IMR-90 (cell line): ENCODE results near the gene CLK3. TPM values are rescaled to one million over a fixed set of nuclear protein-coding genes. Genes with fewer than 3 reads are reported as not detected.
A peak's percentile ranks its signal among the peaks of the same experiment; 100 is the strongest.

Experiments
- ATAC-seq: fragments of 200-7000 bp; cut with Tn5 transposase; 2 replicates; pipeline ENCODE4 v1.9.1; 2020; ENCODE audit warnings: low read depth, mild to moderate bottlenecking, moderate library complexity
- BruUV-seq: library from RNA; stranded (reverse); fragments of 400-500 nt; replicated peaks from 2 replicates; lab custom pipeline; 2021; lab: Mats Ljungman, UMichigan
- CTCF ChIA-PET: fragments of 300-600 bp; formaldehyde crosslinking; extraction: SDS; loops from one replicate; lab custom pipeline; 2021; ENCODE audit warnings: antibody characterized with exemption; lab: Yijun Ruan, JAX
- POLR2A ChIA-PET: fragments of 300-600 bp; sonication (Branson Sonifier 250); formaldehyde crosslinking; loops from one replicate; lab custom pipeline; 2022; ENCODE audit warnings: antibody characterized with exemption; ENCODE audit not compliant: unreplicated experiment; lab: Charles Lee
- DNase-seq: peaks from one replicate; pipeline ENCODE4 v3.0.0; 2013
- H2AFZ ChIP-seq: replicated peaks from 2 replicates; pipeline ENCODE3; 2013; ENCODE audit warnings: low read length, mild to moderate bottlenecking; ENCODE audit not compliant: poor library complexity
- H2AK5ac ChIP-seq: 2 replicates; pipeline ENCODE4 v1.6.1; 2013; ENCODE audit warnings: low read depth, low read length, inconsistent platforms
- H2AK9ac ChIP-seq: replicated peaks from 2 replicates; pipeline ENCODE3; 2013; ENCODE audit warnings: mild to moderate bottlenecking, low read depth, low read length, moderate library complexity; ENCODE audit not compliant: poor library complexity
- H2BK120ac ChIP-seq: 2 replicates; pipeline ENCODE4 v1.6.1; 2013; ENCODE audit warnings: low read depth, low read length, inconsistent platforms
- H2BK15ac ChIP-seq: 3 replicates; pipeline ENCODE4 v1.6.1; 2013; ENCODE audit warnings: low read depth, low read length, inconsistent platforms
- H2BK20ac ChIP-seq: 2 replicates; pipeline ENCODE4 v1.6.1; 2013; ENCODE audit warnings: low read depth, mild to moderate bottlenecking, inconsistent platforms, low read length, moderate library complexity
- H2BK5ac ChIP-seq: 2 replicates; pipeline ENCODE4 v1.6.1; 2013; ENCODE audit warnings: mild to moderate bottlenecking, low read depth, low read length, inconsistent platforms; ENCODE audit not compliant: poor library complexity, severe bottlenecking
- H3K14ac ChIP-seq: replicated peaks from 2 replicates; pipeline ENCODE4 v1.6.1; 2013; ENCODE audit warnings: low read depth, low read length, inconsistent platforms
- H3K18ac ChIP-seq: 2 replicates; pipeline ENCODE4 v1.6.1; 2013; ENCODE audit warnings: low read depth, low read length, control low read depth
- H3K23ac ChIP-seq: 2 replicates; pipeline ENCODE4 v1.6.1; 2013; ENCODE audit warnings: low read depth, low read length, inconsistent platforms
- H3K27ac ChIP-seq: 2 replicates; pipeline ENCODE4 v1.5.1; 2013; ENCODE audit warnings: mild to moderate bottlenecking, control low read depth, low read length; ENCODE audit not compliant: insufficient read depth
- H3K27me3 ChIP-seq: 2 replicates; pipeline ENCODE4 v1.6.1; 2013; ENCODE audit warnings: low read length; ENCODE audit not compliant: control insufficient read depth, insufficient read depth
- H3K36me3 ChIP-seq: 2 replicates; pipeline ENCODE4 v1.6.1; 2013; ENCODE audit warnings: low read length, mixed read lengths; ENCODE audit not compliant: control insufficient read depth, insufficient read depth
- H3K4ac ChIP-seq: 2 replicates; pipeline ENCODE4 v1.6.1; 2013; ENCODE audit warnings: low read depth, low read length, inconsistent platforms
- H3K4me1 ChIP-seq: 2 replicates; pipeline ENCODE4 v1.6.1; 2013; ENCODE audit warnings: low read length, mixed read lengths; ENCODE audit not compliant: control insufficient read depth, insufficient read depth
- H3K4me2 ChIP-seq: 2 replicates; pipeline ENCODE4 v1.6.1; 2013; ENCODE audit warnings: low read depth, mild to moderate bottlenecking, control low read depth, low read length, moderate library complexity
- H3K4me3 ChIP-seq: 2 replicates; pipeline ENCODE4 v1.5.1; 2013; ENCODE audit warnings: low read depth, mild to moderate bottlenecking, control low read depth, low read length, moderate library complexity; ENCODE audit not compliant: insufficient read depth
- H3K56ac ChIP-seq: 2 replicates; pipeline ENCODE4 v1.6.1; 2013; ENCODE audit warnings: low read length, inconsistent platforms; ENCODE audit not compliant: insufficient read depth; ENCODE audit errors: extremely low read depth
- H3K79me1 ChIP-seq, 2 experiments: 2 replicates each; pipeline ENCODE4 v1.6.1; 2013; ENCODE audit warnings: low read length in 2 of 2, inconsistent platforms in 1 of 2, low read depth in 1 of 2
- H3K9ac ChIP-seq: 2 replicates; pipeline ENCODE4 v1.6.1; 2013; ENCODE audit warnings: low read depth, low read length, control low read depth
- H3K9me1 ChIP-seq: 2 replicates; pipeline ENCODE4 v1.6.1; 2013; ENCODE audit warnings: low read length, inconsistent platforms; ENCODE audit not compliant: insufficient read depth
- H3K9me3 ChIP-seq: 2 replicates; pipeline ENCODE4 v1.6.1; 2013; ENCODE audit warnings: low read length; ENCODE audit not compliant: control insufficient read depth, insufficient read depth
- H4K20me1 ChIP-seq: 2 replicates; pipeline ENCODE4 v1.6.1; 2013; ENCODE audit warnings: low read length, inconsistent platforms; ENCODE audit not compliant: insufficient read depth
- H4K5ac ChIP-seq: 2 replicates; pipeline ENCODE4 v1.6.1; 2013; ENCODE audit warnings: mild to moderate bottlenecking, low read depth, low read length, control low read depth
- H4K8ac ChIP-seq, 2 experiments: 2 replicates each; pipeline ENCODE4 v1.6.1; 2013; ENCODE audit warnings: low read depth in 2 of 2, low read length in 2 of 2, control low read depth in 1 of 2, inconsistent platforms in 1 of 2
- H4K91ac ChIP-seq: 2 replicates; pipeline ENCODE4 v1.6.1; 2013; ENCODE audit warnings: low read depth, low read length, inconsistent platforms; ENCODE audit not compliant: insufficient read depth
- CEBPB ChIP-seq: IDR thresholded peaks from 2 replicates; pipeline ENCODE4 v1.6.1; 2012; ENCODE audit warnings: low read depth, low read length, improper control_type of control experiment
- MAFK ChIP-seq: IDR thresholded peaks from 2 replicates; pipeline ENCODE4 v1.6.1; 2012; ENCODE audit warnings: low read depth, low read length, improper control_type of control experiment
- WGBS, 2 experiments: methylation state at CpG; one replicate each; pipeline versions ENCODE4 v1.1.5 to v1.1.7; 2013; ENCODE audit warnings: missing lambda C conversion rate in 2 of 2; ENCODE audit not compliant: insufficient read length in 1 of 2; ENCODE audit errors: extremely low coverage in 2 of 2; 5-methylcytosine and 5-hydroxymethylcytosine counted together
- dilution Hi-C: fragments of 300-500 bp; cut with HindIII; formaldehyde crosslinking; loops from one replicate; pipeline ENCODE4 v1.14.3; 2018; ENCODE audit warnings: low sequenced_read_pairs; ENCODE audit not compliant: unreplicated experiment
- in situ Hi-C: fragments of 300-500 bp; cut with MboI; formaldehyde crosslinking; loops from 3 replicates; pipeline ENCODE4 v1.14.3; 2019; ENCODE audit warnings: low sequenced_read_pairs, inconsistent platforms, mixed read lengths
- intact Hi-C: fragments of 100-400 bp; cut with micrococcal nuclease; formaldehyde crosslinking; loops from 2 replicates; pipeline ENCODE4 v1.10.0; 2022
- polyA plus RNA-seq, 3 experiments: library from polyadenylated mRNA; depleted of rRNA; stranded (reverse); fragments of >200 nt; gene quantifications; 2 replicates each; pipeline ENCODE4 v1.2.3, GENCODE V29; 2012; ENCODE audit warnings: low replicate concordance in 1 of 3
- total RNA-seq: library from RNA; depleted of rRNA; stranded (reverse); fragments of >200 nt; gene quantifications from 2 replicates; pipeline ENCODE4 v1.2.3, GENCODE V29; 2012

The CLK3 gene
- total and polyA plus RNA-seq, 2 of the 4 experiments (the other 2 are of a cell fraction), result 84.7 to 117 TPM

GRCh38 chr15:74663303-74664027 lies 47.8 kb downstream of the CLK3 start:
- Histone ChIP-seq H3K27me3 (no peaks in the 10 kb centered on the region), H3K9me3 (no peaks in the 10 kb centered on the region), H3K9ac (no peak overlapping the region), H4K20me1 (peaks cover 43% of the 10 kb centered on the region), H4K5ac (no peak overlapping the region), H3K36me3 (peaks cover 1% of the 10 kb centered on the region; the same call in 1 of the 2 replicates), H2AK9ac (no peak overlapping the region), H2BK5ac (no peak overlapping the region), H3K23ac (no peak overlapping the region), H2AK5ac (no peak overlapping the region), H3K27ac (no peak overlapping the region), H3K56ac (no peak overlapping the region), H2BK20ac (no peak overlapping the region), H3K4me3 (no peak overlapping the region), H4K8ac (no peak overlapping the region), H3K18ac (no peak overlapping the region), H3K4ac (no peak overlapping the region), H2BK120ac (no peak overlapping the region), H3K4me2 (no peak overlapping the region), H3K79me1 (peaks cover 22 to 53% of the 10 kb centered on the region in 2 experiments), H3K9me1 (peaks cover 10% of the 10 kb centered on the region), H2BK15ac (no peak overlapping the region), H3K4me1 (peaks cover 6% of the 10 kb centered on the region), H4K91ac (no peak overlapping the region), H2AFZ (no peak overlapping the region), H3K14ac (no peak overlapping the region)
- dilution Hi-C loops (no loop called here), in situ Hi-C loops (no loop called here), intact Hi-C loops (no loop called here)
- ChIA-PET CTCF (interaction anchor here (0.6 kb wide), 2 partner anchors 105 to 238 kb away, joined by 3 read pairs; no protein-coding TSS in a partner anchor), POLR2A (interaction anchor here (0.6 kb wide), 1 partner anchor 1673 kb away, joined by 5 read pairs; the partner anchor contains the start of gene ISL2)
- DNase-seq, result no peak
- no peak for ATAC-seq
- no TSS peak for BruUV-seq
- no CpG with 5 or more reads among the region's 8 CpGs for WGBS, 2 experiments
- TF ChIP-seq CEBPB (no peak), MAFK (peak; percentile 45)
